ENCODE data around the gene TMEM44. TPM values are rescaled to one million over a fixed set of nuclear protein-coding genes. Genes with fewer than 3 reads are reported as not detected.
A peak's percentile ranks its signal among the peaks of the same experiment; 100 is the strongest.
"Not testable (repeated sequence)": the region's sequence is repeated elsewhere in the genome, so short reads cannot be mapped to it uniquely, and the experiment has no call there.

TMEM44 gene
- polyA plus RNA-seq, 3 donors, result 16.8 to 24.6 (median 20.2) TPM

DNA sequence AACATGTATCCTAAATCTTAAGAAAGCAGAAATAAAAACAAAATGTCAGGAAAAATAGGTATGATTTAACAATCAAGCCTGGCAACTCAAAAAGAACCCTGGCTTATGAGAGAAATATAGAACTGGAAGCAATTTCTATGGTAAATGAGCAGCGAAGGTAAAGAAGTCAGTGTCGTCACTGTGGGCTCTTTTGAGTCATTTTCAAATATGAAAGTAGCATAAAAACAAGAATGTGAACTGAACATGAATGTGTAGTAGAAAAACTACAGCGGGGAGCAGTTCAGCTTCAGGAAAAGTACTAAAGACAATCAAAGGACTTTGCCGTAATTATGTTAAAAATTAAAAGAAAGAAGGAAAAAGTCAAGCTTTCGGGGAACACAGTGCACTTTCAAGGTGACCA, 21.2 kb upstream of the TMEM44 start:
- DNase-seq, result no peak

DNA sequence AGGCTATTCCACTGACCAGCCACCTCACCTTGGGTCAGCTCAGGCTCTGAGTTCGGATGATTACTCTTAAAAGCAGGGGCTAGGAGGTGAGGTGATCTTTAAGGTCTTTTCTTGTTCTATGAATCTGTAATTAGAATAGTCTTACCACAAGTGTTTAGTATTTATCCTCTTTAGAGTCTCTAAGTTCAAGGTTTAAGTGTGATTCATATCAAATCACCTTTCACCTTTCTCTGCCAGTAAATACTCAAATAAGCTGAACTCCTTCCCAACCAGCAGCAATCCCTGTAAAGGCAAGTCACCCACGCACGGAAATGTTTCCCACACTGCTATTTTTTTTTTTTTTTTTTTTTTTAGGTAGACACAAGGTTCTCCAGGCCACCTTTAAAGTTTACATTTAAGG, 14.5 kb upstream of the TMEM44 start:
- DNase-seq, result no peak

DNA sequence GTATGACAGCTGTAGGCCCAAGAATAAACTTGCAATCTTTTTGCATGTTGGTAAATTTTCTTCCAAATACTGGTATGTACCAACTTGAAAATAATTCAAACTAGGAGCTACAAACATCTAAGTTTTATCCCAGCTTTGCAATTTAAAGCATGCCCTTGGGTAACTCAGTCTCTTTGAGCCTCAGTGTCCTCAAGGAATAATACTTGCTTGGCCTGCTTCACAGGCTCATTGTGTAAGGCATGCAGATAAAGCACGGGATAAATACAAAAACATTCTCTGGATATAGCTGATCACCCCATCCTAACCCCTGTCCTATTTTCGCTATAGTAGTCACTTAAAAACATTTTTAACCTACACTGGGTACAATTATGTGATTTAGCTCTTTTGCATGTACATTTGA, 9.6 kb upstream of the TMEM44 start:
- DNase-seq, result no peak

DNA sequence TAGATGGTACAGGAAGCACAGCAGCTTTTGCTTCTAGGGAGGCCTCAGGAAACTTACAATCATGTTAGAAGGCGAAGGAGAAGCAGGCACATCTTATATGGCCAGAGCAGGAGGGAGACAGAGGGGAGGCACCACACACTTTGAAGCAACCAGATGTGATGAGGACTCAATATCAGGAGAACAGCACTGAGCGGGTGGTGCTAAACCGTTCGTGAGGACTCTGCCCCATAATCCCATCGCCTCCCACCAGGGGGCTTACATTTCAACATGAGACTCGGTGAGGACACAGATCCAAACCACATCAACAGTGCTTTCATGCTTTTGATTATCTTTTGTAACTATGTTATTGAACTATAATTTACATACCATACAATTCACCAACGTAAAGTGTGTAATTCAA, 7.6 kb upstream of the TMEM44 start:
- no peak for DNase-seq

DNA sequence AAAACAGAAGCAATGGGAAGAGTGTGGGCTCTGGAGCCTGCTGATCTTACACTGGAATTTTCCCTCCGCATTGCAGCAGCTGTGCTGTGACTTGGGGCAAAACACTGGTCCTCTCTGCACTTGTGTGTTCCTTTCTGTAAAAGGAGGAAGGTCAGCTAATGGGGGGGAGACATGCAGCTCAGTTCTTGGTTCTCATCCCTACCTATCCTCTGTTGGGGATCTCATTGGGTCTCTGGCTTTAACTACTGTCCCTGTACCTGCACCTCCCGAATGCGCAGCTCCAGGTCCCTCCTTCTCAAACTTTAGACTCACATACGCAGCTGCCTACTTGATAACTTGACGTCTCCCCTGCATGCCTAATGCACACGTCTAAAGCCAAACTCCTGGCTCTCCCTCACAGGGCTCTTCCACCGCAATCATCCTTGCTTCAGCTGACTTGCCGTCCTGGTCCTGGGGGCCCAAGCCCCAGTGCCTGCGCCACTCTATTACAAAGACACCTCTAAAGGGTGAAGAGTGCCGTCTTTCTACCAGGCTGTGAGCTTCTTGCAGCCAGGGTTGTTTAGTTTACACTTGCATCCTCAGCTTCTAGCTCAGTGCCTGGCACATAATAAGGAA, 5.9 kb upstream of the TMEM44 start:
- DNase-seq, result no peak

DNA sequence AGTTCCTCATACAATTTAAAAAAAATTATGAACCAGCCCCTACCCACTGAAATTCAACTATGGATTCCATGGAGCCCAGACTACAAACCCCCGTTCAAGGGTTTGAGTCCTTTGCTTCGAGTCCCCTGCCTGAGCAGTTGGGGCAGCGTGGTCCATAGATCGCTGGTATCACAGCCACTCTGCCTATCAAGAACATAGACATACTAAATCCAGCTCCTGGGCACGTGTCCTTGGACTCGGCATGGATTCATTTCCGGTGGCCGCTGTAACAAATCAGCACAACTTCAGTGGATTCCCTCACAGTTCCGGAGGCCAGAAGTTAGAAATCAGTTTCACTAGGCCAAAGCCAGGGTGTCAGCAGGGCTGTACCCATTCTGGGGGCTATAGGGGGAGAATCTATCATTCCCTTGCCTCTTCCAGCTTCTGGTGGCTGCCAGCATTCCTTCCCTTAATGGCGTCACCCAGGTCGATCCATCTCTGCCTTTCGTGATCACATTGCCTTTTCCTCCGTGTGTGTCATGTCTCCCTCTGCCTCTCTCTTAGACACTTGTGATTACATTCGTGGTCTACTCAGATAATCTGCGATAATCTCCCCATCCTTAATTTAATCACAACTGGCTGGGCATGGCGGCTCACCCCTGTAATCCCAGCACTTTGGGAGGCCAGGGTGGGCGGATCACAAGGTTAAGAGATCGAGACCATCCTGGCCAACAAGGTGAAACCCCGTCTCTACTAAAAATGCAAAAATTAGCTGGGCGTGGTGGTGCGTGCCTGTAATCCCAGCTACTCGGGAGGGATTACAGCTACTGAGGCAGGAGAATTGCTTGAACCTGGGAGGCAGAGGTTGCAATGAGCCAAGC, 4.6 kb upstream of the TMEM44 start:
- DNase-seq, result no peak

DNA sequence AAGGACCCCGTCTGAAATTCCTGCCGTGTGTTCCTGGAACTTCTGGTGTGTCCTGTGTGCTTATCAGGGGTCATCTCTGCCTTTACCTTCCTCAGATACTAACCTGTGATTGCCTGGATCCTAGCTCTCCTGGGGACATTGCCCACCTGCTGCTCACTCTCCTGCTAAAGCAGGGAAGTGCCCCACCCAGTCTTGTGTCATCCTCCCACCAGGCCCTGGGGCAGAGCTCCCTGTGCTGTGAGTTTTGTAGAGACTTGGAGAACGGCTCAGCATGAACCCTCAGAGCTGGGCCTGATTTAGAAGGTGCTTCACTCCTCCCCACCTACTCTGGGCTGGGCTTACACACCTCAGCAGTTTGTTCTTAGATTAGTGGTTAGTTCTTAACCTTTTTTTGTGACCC, 3.8 kb upstream of the TMEM44 start:
- DNase-seq, result no peak

DNA sequence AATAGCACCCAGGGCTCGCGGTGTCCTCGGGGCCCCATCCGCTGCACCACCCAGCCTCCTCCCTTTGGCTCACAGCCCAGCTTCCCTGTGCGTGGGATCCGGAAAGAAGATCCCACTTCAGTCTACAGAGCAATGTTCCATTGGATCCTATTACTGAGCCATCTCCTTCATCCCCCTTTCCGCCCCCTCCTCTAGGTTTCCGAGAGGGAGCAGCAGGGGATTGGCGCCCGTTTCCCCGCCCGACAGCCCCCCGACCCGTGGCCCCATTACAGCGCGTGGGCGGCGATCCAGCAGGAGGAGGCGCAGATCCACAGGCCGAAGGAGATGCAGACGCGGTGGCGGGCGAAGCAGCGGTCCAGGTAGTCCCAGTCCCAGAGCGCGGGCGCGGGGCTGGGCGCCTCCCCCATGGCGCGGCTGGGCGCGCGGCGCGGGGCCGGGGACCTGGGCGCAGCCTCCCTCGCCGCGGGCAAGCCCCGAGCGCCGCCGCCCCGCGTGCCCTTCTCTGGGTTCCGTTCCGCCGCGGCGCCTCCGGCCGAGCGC, 340 bp downstream of the TMEM44 start:
- peak; percentile 49 for DNase-seq

DNA sequence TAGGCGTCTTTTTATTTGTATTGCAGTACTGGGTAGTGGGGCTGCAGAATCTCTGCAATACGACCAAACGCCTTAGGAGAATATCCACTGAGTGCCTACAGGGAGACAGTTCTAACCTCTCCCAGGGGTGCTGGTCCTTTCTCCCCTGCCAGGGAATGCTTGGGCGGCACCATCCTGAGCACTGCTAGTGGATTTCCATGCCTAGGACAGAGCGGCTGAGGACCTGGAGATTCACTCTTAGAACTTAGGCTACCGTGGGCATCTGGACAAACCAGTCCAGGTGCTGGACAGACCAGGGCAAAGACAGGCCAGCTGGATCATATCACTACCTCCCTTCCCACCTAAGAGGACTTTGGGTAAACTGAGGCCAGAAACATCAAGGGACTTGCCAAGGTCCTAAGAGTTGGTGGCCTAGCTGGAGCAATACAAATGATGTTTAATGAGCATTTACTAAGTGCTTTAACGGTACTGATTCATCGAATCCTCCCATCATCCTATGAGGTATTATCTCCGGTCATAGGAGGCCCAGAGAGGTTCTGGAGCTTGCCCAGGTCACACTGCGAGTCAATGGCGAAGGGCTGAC, 902 bp downstream of the TMEM44 start:
- DNase-seq, result no peak

DNA sequence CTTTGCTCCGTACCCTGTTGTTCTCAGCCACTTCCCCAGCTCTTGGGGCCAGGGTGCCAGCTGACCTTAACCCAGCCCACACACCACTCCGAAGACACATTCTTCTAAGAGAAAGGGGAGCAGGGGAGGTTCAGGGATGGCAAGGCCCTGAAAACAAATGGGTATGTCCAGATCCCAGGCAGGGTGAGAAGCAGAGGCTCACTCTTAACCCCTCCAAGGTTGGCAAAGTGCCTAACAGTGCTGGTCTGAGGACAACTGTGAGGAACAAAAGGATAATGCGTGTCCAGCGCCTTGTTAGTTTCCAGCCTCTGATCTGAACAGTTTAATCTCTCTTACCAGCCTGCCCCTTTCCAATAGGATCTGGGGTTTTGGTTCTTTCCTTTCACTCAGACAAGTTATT, 1.5 kb downstream of the TMEM44 start:
- no peak for DNase-seq

DNA sequence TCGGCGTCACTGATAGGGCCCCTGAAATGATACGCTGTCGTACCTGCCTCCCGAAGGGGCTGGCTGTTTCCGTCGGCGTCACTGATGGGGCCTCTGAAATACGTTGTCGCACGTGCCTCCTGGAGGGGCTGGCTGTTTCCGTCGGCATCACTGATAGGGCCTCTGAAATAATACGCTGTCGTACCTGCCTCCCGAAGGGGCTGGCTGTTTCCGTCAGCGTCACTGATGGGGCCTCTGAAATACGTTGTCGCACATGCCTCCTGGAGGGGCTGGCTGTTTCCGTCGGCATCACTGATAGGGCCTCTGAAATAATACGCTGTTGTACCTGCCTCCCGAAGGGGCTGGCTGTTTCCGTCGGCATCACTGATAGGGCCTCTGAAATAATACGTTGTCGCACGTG, 2.5 kb downstream of the TMEM44 start:
- not testable (repeated sequence) for DNase-seq

DNA sequence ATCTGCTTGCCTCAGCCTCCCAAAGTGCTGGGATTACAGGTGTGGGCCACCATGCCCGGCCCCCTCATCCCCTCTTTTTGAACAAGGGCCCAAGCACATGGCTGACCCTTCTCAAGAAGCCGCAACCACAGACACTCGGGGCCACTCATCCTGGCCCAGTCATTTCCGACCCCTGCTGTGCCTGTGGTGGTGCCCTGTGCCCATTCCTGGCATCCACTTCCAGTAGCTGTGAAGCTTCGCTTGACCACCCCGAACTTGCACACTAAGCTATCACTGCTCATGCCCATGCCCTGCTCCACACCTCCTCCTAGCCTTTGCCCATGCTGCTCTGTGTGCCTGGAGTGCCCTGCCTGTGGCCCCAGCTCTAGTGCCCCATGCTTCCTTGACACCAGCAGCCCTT, 8.3 kb downstream of the TMEM44 start:
- no peak for DNase-seq

DNA sequence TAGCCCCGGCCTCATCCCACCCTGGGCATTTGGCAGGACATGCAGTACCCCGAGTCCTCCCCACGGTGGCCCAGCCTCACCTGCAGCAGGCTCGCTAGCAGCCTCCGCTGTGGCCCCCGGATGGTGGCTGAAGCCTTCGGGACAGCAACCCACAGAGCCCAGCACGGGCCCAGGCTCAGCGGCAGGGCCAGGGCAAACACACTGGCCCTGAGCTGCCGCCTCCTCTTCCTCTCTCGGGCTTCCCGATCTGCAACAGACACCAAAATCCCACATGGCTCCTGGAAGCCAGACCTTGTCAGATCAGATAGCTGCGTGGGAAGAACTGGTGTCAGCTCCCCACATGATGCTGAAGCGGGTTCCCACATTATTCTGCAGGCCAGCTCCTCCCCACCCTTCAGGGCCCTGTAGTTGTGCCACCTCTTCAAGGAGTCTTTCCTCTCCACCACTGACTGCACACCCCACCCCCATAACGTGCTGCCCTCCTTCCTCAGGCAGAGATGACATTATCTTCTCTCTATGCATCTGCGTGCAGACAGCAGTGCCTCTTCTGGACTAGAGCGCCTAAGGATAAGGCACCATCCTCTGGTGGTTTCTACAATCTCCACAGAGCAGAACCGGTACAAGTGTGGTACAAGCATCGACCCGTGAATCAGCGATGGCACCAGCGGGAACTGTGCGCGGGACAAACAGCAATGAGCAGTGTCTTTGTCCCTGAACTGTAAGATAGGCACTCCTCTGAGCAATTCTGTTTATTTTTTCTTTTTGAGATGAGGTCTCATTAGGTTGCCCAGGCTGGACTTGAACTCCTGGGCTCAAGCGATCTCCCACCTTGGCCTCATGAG, 9.5 kb downstream of the TMEM44 start:
- DNase-seq, result no peak

DNA sequence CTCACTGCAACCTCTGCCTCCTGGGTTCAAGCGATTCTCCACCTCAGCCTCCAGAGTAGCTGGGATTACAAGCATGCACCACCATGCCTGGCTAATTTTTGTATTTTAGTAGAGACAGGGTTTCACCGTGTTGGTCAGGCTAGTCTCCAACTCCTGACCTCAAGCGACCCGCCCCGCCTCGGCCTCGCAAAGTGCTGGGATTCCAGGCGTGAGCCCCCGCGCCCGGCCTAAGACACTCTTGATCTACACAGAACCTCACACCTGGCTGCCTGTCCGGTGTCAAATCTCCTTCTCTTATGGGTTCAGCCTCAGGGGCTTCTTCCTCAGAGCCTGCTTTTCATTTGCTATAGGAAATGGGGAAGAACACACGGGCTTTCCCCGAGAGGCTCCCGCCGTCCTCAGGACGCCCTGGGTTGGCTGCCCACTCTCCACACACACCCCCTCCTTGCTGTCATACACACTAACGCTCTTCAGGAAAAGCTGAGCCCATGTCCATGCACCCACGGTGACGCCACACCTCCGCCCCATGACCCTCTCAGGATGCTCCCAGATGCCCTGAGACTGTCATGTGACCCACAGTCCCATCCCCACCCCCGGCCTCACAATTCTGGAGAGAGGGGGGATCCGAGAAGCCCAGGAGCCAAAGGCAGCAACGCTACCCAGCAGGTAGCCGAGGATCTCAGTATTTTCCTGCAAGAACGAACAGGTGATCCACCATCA, 10.4 kb downstream of the TMEM44 start:
- no peak for DNase-seq

DNA sequence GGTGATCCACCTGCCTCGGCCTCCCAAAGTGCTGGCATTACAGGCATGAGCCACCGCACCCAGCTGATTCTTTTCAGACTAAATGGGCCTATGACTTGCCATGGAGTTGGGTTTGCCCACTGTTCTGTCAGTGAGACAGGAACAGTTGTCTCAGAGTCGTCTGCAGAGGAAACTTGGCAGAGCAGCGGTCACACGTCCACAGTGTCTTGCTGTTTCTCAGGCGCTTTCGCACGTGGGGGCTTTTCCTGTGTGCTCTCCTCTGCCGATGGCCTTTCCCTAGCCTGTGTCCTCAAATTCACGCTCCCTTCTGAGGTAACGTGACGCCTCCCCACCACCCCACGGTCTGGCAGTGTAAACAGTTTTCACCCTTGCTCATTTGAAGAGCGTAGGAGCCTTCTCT, 11.3 kb downstream of the TMEM44 start:
- no peak for DNase-seq

DNA sequence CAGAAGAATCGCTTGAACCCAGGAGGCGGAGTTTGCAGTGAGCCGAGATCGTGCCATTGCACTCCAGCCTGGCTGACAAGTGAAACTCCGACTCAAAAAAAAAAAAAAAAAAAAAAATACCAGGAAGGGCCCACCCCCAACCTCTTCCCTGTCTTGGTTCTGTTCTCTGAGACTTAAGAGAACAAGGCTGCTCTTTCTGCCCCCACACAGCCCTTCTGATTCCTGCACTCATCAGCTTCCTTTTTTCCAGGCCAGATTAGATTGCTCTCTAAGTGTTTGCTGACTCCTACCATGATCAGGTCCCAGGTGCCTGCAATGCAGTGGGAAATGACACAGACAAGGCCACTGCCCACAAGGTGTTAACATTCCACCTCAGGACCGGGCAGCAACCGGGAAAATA, 13.0 kb downstream of the TMEM44 start:
- DNase-seq, result no peak

DNA sequence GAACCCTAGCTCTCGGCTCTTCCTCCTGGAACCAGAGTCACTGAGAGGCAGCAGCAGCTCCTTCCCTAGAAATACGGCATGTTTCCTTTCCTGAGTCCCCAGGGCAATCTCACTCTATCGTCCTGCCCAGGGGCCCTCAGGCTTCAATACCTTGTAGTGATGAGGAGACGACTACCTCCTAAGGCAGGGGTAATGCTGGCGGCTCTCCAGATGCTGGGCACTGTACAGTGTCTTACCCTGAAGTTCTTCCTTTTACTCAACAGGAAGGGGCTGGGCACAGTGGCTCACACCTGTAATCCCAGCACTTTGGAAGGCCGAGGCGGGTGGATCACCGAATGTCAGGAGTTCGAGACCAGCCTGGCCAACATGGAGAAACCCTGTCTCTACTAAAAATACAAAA, 13.5 kb downstream of the TMEM44 start:
- no peak for DNase-seq

DNA sequence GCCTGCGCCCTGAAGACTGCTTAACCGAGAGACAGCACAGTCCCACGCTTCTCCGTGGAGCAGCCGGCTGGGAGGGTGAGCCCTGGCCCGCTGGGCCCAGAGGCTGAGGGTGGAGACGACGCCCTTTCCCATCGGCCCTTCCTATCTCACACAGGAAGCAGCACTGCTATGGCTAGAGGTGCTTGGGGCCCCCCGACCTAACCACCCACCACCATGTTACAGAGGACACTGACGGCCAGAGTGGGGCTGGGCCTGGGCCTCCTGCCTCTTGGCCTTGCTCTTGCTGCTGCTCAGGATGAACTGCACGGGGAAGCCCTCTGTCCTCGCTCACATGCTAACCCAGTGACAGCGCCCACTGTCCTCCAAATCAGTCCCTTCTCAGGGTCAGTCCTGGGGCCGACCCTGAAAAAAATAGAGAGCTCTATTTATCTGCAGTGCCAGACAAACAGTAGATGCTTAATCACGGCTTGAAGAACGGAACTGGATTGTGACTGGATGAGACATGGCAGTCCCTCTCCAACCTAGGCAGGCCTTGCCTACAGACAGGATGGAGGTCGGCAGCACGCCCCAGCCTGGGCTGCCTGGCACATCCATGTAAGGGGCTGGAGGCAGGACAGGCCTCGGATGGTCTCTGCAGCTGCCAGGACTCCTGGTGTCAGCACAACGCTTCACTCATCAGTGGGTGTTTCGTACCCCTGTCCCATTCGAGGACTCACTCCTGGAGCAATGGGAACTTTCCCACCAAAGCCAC, 14.2 kb downstream of the TMEM44 start:
- no peak for DNase-seq

DNA sequence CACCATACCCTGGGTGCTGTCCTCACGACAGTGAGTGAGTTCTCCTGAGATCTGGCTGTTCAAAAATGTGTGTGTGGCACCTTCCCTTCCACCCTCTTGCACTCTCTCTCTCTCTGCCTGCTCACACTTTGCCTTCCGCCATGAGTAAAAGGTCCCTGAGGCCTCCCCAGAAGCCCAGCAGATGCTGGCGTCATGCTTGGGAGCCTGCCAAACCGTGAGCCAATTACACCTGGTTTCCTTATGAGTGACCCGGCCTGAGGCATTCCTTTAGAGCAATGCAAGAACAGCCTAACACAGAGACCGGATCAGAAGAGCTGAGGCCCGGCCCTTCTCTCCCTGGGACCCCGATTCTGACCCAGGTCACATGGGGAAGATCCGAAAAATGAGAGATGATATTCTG, 15.4 kb downstream of the TMEM44 start:
- no peak for DNase-seq

DNA sequence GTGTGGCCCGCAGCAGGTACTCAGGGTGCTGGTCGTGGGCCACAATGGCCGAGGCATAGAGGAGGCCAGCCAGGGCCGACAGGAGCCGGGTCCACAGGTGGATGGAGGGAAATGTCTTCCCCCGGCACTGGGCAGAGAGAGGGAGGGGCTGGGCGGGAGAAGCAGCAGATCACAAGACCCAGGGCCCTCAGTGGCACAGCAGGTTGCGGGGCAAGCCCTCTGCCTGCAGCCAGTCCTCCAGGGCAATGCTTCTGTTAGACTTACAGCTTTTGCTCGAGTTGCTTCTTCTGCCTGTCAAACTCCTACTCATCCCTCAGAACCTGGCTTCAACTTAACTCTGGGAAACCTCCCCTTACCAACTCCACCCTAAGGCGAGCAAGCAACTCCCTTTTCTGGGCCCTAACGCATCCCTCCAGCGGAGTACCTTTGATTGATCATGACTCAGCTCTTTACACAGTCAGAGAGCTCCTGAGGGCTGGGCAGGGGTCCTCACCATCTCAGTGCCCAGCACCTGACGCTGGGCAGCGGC, 16.0 kb downstream of the TMEM44 start:
- no peak for DNase-seq

All from renal pelvis (tissue), 4 donors.